Activated CD4-positive, alpha-beta T cell treated with anti-CD3 and anti-CD28 coated beads for 36 hours (primary cell): ENCODE measurements around the gene DGKI. TPM values are rescaled to one million over a fixed set of nuclear protein-coding genes. Genes with fewer than 3 reads are reported as not detected.
A peak's percentile ranks its signal among the peaks of the same experiment; 100 is the strongest.

ENCODE experiments used
- ATAC-seq: fragments of 200-7000 bp; cut with Tn5 transposase; one replicate; pipeline ENCODE4 v1.10.0; 2021; ENCODE audit warnings: mild to moderate bottlenecking, moderate library complexity
- CTCF ChIA-PET: fragments of 350-600 bp; sonication (Branson Sonifier 250); formaldehyde crosslinking; loops from one replicate; lab custom pipeline; 2021; ENCODE audit warnings: antibody characterized with exemption; lab: Charles Lee
- POLR2A ChIA-PET: fragments of 350-600 bp; sonication (Branson Sonifier 250); formaldehyde crosslinking; loops from one replicate; lab custom pipeline; 2021; ENCODE audit warnings: antibody characterized with exemption, inconsistent platforms; lab: Charles Lee
- DNase-seq: peaks from one replicate; pipeline ENCODE4 v3.0.0-alpha.2; 2020
- H3K27ac Mint-ChIP-seq: one replicate; pipeline ENCODE4 v1.8.0; 2021; ENCODE audit warnings: mixed read lengths
- H3K27me3 Mint-ChIP-seq: one replicate; pipeline ENCODE4 v1.8.0; 2021; ENCODE audit warnings: mixed read lengths
- H3K36me3 Mint-ChIP-seq: one replicate; pipeline ENCODE4 v1.8.0; 2021; ENCODE audit warnings: low read depth, mixed read lengths
- H3K4me1 Mint-ChIP-seq: one replicate; pipeline ENCODE4 v1.8.0; 2021; ENCODE audit warnings: mixed read lengths
- H3K4me3 Mint-ChIP-seq: one replicate; pipeline ENCODE4 v1.8.0; 2021; ENCODE audit warnings: mild to moderate bottlenecking, moderate library complexity, mixed read lengths
- H3K9me3 Mint-ChIP-seq: one replicate; pipeline ENCODE4 v1.8.0; 2021; ENCODE audit warnings: low read depth, mixed read lengths
- intact Hi-C, 2 experiments: fragments of 100-400 bp; cut with DNase I in 1 of 2; cut with micrococcal nuclease in 1 of 2; formaldehyde crosslinking; loops; one replicate each; pipeline versions ENCODE4 v1.14.2 to v1.15.1; 2022 to 2024; cut with DNase I, micrococcal nuclease
- total RNA-seq, 2 experiments: library from RNA; stranded (reverse); gene quantifications; one replicate each; pipeline ENCODE4 v1.2.3, GENCODE V29; 2021

DGKI gene
- total RNA-seq, result 1 to 10 TPM; 2.9 to 3.0 TPM

- Mint-ChIP-seq H3K4me1 (peaks cover 6% of the 10 kb centered on the region), H3K27me3 (peaks cover 57% of the 10 kb centered on the region), H3K4me3 (peak within 1 kb of the TSS; percentile 32), H3K9me3 (no peaks in the 10 kb centered on the region), H3K27ac (no peak within 1 kb of the TSS), H3K36me3 (no peaks in the 10 kb centered on the region)
- ATAC-seq (peak; percentile 47), DNase-seq (peak; percentile 11)
- ChIA-PET CTCF (no interaction called here), POLR2A (interaction anchor here (0.6 kb wide), 1 partner anchor 181 kb away, joined by 3 read pairs; no protein-coding TSS in a partner anchor)
- intact Hi-C loops, result loop anchor here in 1 of 2 experiments (5.0 kb wide), 1 partner anchor 190 kb away; no protein-coding TSS in a partner anchor
Observed at GRCh38 chr7:137846827-137847567, at the start of gene DGKI. Gene DGKI, minus strand, starts transcription at chr7:137846974.

DNA sequence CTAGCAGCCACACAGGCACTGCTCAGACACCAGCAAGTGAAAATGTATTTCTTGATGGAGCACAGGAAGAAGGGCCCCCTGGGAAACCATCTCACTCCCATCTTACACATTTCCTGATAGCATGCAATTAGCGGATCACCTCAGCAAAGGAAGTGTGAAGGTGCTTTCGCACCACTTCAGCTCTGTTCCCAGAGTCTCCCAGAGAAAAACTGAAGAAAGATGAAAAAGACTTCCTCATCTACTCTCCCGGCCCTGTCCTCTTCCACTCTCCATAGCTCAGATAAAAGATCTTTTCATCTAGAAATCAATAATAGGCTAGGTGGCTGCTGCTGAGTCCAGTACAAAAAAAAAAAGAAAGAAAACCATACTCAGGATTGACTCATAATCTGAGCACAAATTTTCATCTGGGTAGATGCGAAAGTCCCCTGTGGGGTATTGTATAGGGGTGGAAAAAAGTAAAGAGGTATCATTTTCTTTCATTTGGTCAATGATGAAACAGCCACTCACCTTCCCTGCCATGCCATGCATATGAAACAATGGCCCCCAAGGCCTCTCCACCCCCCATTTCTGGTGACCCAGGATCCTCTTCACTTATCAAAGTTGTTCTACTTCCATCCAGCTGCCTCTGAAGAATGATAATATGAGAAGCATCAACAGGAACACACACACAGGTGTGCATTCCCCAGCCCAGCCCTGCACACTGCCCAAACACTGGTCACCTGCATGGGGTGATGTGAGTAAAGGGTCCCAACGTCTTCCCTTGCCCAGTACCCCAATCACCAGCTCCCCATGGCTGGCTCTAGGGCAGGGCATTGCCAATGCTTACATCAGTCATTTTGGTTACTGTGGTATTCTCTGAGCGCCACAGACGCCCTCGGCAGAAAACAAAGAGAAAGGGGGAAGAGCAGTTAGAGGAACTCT, 48.8 kb upstream of the DGKI start:
- Mint-ChIP-seq H3K4me3 (no peak overlapping the region), H3K27ac (peak overlapping the region; percentile 83), H3K27me3 (no peaks in the 10 kb centered on the region), H3K4me1 (peaks cover 39% of the 10 kb centered on the region), H3K9me3 (no peaks in the 10 kb centered on the region), H3K36me3 (peaks cover 39% of the 10 kb centered on the region)
- CTCF ChIA-PET, result interaction anchor here (0.6 to 1.5 kb wide), 9 partner anchors 8 to 233 kb away, joined by 3 to 6 read pairs (median 4); partner anchors contain the start of gene CREB3L2
- intact Hi-C loops, result loop anchor here in 1 of 2 experiments (1.0 kb wide), 1 partner anchor 22 kb away; no protein-coding TSS in a partner anchor
- ATAC-seq (peak; percentile 76), DNase-seq (peak; percentile 69)
- POLR2A ChIA-PET, result interaction anchor here (0.8 kb wide), 1 partner anchor 22 kb away, joined by 3 read pairs; no protein-coding TSS in a partner anchor

- peaks cover 34% of the 10 kb centered on the region for H3K36me3 Mint-ChIP-seq
- no peak for DNase-seq
- ATAC-seq, result no peak
- intact Hi-C loops, result no loop called here
- ChIA-PET CTCF (interaction anchor here (1.0 kb wide), 1 partner anchor 8 kb away, joined by 3 read pairs; no protein-coding TSS in a partner anchor), POLR2A (no interaction called here)
- H3K4me1 Mint-ChIP-seq, result peaks cover 37% of the 10 kb centered on the region
- peak overlapping the region; percentile 25 for H3K27ac Mint-ChIP-seq
- H3K9me3 Mint-ChIP-seq, result no peaks in the 10 kb centered on the region
- H3K27me3 Mint-ChIP-seq, result no peaks in the 10 kb centered on the region
- no peak overlapping the region for H3K4me3 Mint-ChIP-seq
Observed at GRCh38 chr7:137893143-137893742, 46.5 kb upstream of the DGKI start.

DNA sequence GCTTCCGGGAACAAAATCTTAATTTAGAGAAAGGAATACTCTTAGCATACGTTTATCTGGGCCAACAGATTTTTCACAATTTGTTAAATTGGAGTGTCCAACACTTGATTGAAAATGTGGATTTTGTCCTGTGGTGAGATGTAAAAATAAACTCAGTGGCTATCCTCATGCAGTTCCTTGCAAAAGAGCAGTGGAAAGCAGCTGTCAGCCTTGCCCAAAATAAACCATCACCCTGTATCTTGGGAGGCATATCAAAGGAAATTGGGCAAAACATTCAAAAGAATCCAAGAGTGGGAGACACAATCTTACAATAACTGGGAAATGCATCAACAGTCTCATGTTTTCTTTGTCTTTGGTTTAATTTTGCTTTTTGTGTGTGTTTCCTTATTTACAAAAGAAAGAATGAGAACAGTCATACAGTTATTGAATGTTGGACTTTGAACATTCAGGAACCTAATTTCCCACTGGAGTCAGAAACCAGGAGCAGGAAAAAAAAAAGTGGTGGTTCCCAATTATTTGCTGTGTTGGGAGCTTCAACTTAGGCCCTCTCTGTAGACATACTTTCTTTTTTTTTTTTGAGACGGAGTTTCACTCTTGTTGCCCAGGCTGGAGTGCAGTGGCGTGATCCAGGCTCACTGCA, 44.4 kb upstream of the DGKI start:
- H3K27me3 Mint-ChIP-seq, result no peaks in the 10 kb centered on the region
- intact Hi-C loops, result no loop called here
- DNase-seq (no peak), ATAC-seq (no peak)
- H3K9me3 Mint-ChIP-seq, result no peaks in the 10 kb centered on the region
- peak overlapping the region; percentile 20 for H3K27ac Mint-ChIP-seq
- POLR2A ChIA-PET, result no interaction called here
- H3K4me1 Mint-ChIP-seq, result peaks cover 32% of the 10 kb centered on the region
- CTCF ChIA-PET, result interaction anchor here (1.0 to 1.2 kb wide), 4 partner anchors 10 to 235 kb away, joined by 5 to 6 read pairs (median 6); partner anchors contain the start of gene CREB3L2
- H3K4me3 Mint-ChIP-seq, result no peak overlapping the region
- peaks cover 20% of the 10 kb centered on the region for H3K36me3 Mint-ChIP-seq

DNA sequence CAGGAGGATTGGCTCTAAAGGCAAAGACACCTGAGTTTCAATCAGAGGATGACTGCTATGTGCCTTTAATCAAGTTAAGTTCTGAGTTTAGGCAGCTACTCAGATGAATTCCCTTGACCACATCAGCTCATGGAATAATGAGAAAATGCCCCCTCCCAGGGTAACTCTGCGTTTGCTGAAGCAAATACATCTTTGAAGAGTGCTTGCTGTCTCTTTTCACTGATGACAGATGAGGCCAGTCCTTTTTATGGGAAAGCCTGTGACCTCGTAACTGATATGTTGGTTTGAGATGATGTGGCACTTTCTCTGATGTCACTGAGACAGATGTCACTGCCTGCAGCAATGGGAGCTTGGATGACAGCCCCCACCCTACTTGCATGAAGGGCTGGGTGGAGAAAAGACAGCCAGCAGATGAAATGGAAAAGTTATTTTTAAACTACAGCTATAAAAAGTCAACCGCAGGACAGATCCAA, 43.7 kb upstream of the DGKI start:
- H3K27ac Mint-ChIP-seq, result peak overlapping the region; percentile 20
- peaks cover 18% of the 10 kb centered on the region for H3K36me3 Mint-ChIP-seq
- H3K9me3 Mint-ChIP-seq, result no peaks in the 10 kb centered on the region
- ChIA-PET CTCF (interaction anchor here (1.0 to 1.6 kb wide), 5 partner anchors 10 to 234 kb away, joined by 5 to 7 read pairs (median 6); partner anchors contain the start of gene CREB3L2), POLR2A (no interaction called here)
- H3K4me1 Mint-ChIP-seq, result peaks cover 27% of the 10 kb centered on the region
- no peaks in the 10 kb centered on the region for H3K27me3 Mint-ChIP-seq
- H3K4me3 Mint-ChIP-seq, result no peak overlapping the region
- DNase-seq (peak; percentile 42), ATAC-seq (peak; percentile 79)
- intact Hi-C loops, result no loop called here

GRCh38 chr7:137888241-137888640, 41.5 kb upstream of the DGKI start:
- intact Hi-C loops, result no loop called here
- no peak overlapping the region for H3K4me3 Mint-ChIP-seq
- peaks cover 17% of the 10 kb centered on the region for H3K4me1 Mint-ChIP-seq
- POLR2A ChIA-PET, result no interaction called here
- no peaks in the 10 kb centered on the region for H3K9me3 Mint-ChIP-seq
- H3K27ac Mint-ChIP-seq, result peak overlapping the region; percentile 2
- peaks cover 26% of the 10 kb centered on the region for H3K36me3 Mint-ChIP-seq
- no peak for ATAC-seq
- no peaks in the 10 kb centered on the region for H3K27me3 Mint-ChIP-seq
- CTCF ChIA-PET, result interaction anchor here (1.3 to 1.8 kb wide), 2 partner anchors 9 to 121 kb away, joined by 3 to 6 read pairs; no protein-coding TSS in a partner anchor
- no peak for DNase-seq

- DNase-seq (no peak), ATAC-seq (no peak)
- intact Hi-C loops, result no loop called here
- no peak overlapping the region for H3K4me3 Mint-ChIP-seq
- ChIA-PET POLR2A (no interaction called here), CTCF (interaction anchor here (1.3 kb wide), 1 partner anchor 115 kb away, joined by 3 read pairs; the partner anchor contains the start of gene CREB3L2)
- no peak overlapping the region for H3K27ac Mint-ChIP-seq
- no peaks in the 10 kb centered on the region for H3K27me3 Mint-ChIP-seq
- peaks cover 25% of the 10 kb centered on the region for H3K4me1 Mint-ChIP-seq
- peaks cover 31% of the 10 kb centered on the region for H3K36me3 Mint-ChIP-seq
- no peaks in the 10 kb centered on the region for H3K9me3 Mint-ChIP-seq
Observed at GRCh38 chr7:137886746-137887145, 40.0 kb upstream of the DGKI start.

DNA sequence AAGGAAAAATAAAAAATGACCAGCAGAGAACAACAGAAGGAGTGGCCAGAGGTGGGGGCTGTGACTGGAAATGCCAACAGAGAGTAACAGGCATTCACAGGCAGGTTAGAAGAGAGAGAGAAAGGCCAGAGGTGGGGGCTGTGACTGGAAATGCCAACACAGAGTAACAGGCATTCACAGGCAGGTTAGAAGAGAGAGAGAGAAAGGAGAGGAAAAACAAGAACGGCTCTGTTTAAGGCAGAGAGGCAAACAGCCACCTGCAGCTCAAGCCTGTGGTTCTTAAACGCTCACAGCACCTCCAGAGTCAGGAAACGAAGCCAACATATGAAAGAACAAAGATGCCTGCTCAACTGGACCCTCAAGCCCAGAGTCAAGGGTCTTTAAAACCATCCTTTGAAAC, 39.5 kb upstream of the DGKI start:
- peaks cover 35% of the 10 kb centered on the region for H3K36me3 Mint-ChIP-seq
- no peaks in the 10 kb centered on the region for H3K9me3 Mint-ChIP-seq
- intact Hi-C loops, result no loop called here
- no peak overlapping the region for H3K27ac Mint-ChIP-seq
- ATAC-seq (no peak), DNase-seq (no peak)
- H3K4me3 Mint-ChIP-seq, result no peak overlapping the region
- no peaks in the 10 kb centered on the region for H3K27me3 Mint-ChIP-seq
- ChIA-PET POLR2A (no interaction called here), CTCF (no interaction called here)
- peaks cover 27% of the 10 kb centered on the region for H3K4me1 Mint-ChIP-seq

DNA sequence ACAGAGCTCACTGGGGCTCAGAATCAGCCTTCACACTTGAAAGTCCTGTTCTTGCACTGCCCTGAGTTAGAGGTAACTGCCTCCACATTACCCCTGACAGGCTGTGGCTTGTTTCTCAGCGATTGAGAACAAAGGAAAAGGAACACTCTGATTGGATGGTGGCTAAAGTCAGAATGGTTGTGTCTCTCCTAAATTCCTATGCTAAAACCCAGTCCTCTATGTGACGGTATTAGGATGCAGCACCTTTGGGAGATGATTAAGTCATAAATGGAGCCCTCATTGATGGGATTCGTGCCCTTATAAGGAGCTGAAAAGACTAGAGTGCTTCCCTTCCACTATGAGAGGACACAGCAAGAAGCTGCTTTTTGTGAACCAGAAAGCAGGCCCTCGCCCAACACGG, 38.9 kb upstream of the DGKI start:
- POLR2A ChIA-PET, result no interaction called here
- H3K27me3 Mint-ChIP-seq, result no peaks in the 10 kb centered on the region
- H3K36me3 Mint-ChIP-seq, result peaks cover 35% of the 10 kb centered on the region
- H3K27ac Mint-ChIP-seq, result no peak overlapping the region
- H3K4me3 Mint-ChIP-seq, result no peak overlapping the region
- H3K4me1 Mint-ChIP-seq, result peaks cover 23% of the 10 kb centered on the region
- DNase-seq (no peak), ATAC-seq (no peak)
- H3K9me3 Mint-ChIP-seq, result no peaks in the 10 kb centered on the region
- intact Hi-C loops, result no loop called here
- CTCF ChIA-PET, result no interaction called here

- Mint-ChIP-seq H3K9me3 (no peaks in the 10 kb centered on the region), H3K27ac (peak overlapping the region; percentile 24), H3K27me3 (no peaks in the 10 kb centered on the region), H3K36me3 (peaks cover 54% of the 10 kb centered on the region), H3K4me3 (no peak overlapping the region), H3K4me1 (peaks cover 18% of the 10 kb centered on the region)
- ATAC-seq, result no peak
- POLR2A ChIA-PET, result no interaction called here
- intact Hi-C loops, result no loop called here
- DNase-seq, result no peak
- CTCF ChIA-PET, result interaction anchor here (0.6 to 1.1 kb wide), 3 partner anchors 12 to 1251 kb away, joined by 3 to 4 read pairs (median 3); a partner anchor contains a TSS
Observed at GRCh38 chr7:137882806-137883205, 36.0 kb upstream of the DGKI start.
